CD4-positive, alpha-beta T cell (primary cell): ENCODE data around the gene SASH3. TPM values are rescaled to one million over a fixed set of nuclear protein-coding genes. Genes with fewer than 3 reads are reported as not detected.

ENCODE experiments used
- ATAC-seq: fragments of 200-7000 bp; cut with Tn5 transposase; one replicate; pipeline ENCODE4 v1.10.0; 2022; ENCODE audit warnings: mild to moderate bottlenecking; ENCODE audit not compliant: poor library complexity
- CTCF ChIA-PET: fragments of 350-600 bp; sonication (Branson Sonifier 250); formaldehyde crosslinking; loops from one replicate; lab custom pipeline; 2021; ENCODE audit warnings: antibody characterized with exemption, inconsistent platforms; lab: Charles Lee
- POLR2A ChIA-PET: fragments of 350-600 bp; sonication (Branson Sonifier 250); formaldehyde crosslinking; loops from one replicate; lab custom pipeline; 2021; ENCODE audit warnings: antibody characterized with exemption, inconsistent platforms; lab: Charles Lee
- DNase-seq, 14 experiments: peaks; one replicate each; pipeline ENCODE4 v3.0.0-alpha.2; 2013 to 2020; ENCODE audit warnings: mixed read lengths in 2 of 14
- H3K27ac ChIP-seq, 2 donors: one replicate each; pipeline versions ENCODE4 v1.5.1 to v1.7.0; 2013; ENCODE audit warnings: low read length in 2 of 2, low read depth in 1 of 2, mild to moderate bottlenecking in 1 of 2
- H3K27me3 ChIP-seq, 2 experiments: 1 replicate in 1 of 2; 2 replicates in 1 of 2; pipeline versions ENCODE4 v1.6.1 to v1.7.0; 2013; ENCODE audit warnings: low read length in 2 of 2, control low read depth in 1 of 2, mild to moderate bottlenecking in 1 of 2, moderate library complexity in 1 of 2; ENCODE audit not compliant: insufficient read depth in 2 of 2, control insufficient read depth in 1 of 2
- H3K36me3 ChIP-seq: one replicate; pipeline ENCODE4 v1.6.1; 2013; ENCODE audit warnings: low read length, control low read depth; ENCODE audit not compliant: insufficient read depth
- H3K4me1 ChIP-seq: one replicate; pipeline ENCODE4 v1.6.1; 2013; ENCODE audit warnings: low read length, control low read depth; ENCODE audit not compliant: insufficient read depth
- H3K4me3 ChIP-seq: one replicate; pipeline ENCODE4 v1.5.1; 2013; ENCODE audit warnings: mild to moderate bottlenecking, low read length, moderate library complexity
- H3K9me3 ChIP-seq, 2 experiments: 1 replicate in 1 of 2; 2 replicates in 1 of 2; pipeline versions ENCODE4 v1.6.1 to v1.7.0; 2013; ENCODE audit warnings: low read length in 2 of 2, mild to moderate bottlenecking in 2 of 2, control low read depth in 1 of 2, moderate library complexity in 1 of 2; ENCODE audit not compliant: control insufficient read depth in 1 of 2, insufficient read depth in 1 of 2
- H3K27ac Mint-ChIP-seq: one replicate; pipeline ENCODE4 v1.8.0; 2020; ENCODE audit warnings: mixed read lengths
- H3K27me3 Mint-ChIP-seq: one replicate; pipeline ENCODE4 v1.8.0; 2021; ENCODE audit warnings: mixed read lengths
- H3K36me3 Mint-ChIP-seq: one replicate; pipeline ENCODE4 v1.8.0; 2021; ENCODE audit warnings: low read depth, mixed read lengths
- H3K4me1 Mint-ChIP-seq: one replicate; pipeline ENCODE4 v1.8.0; 2021; ENCODE audit warnings: low read depth, mixed read lengths
- H3K4me3 Mint-ChIP-seq: one replicate; pipeline ENCODE4 v1.8.0; 2020; ENCODE audit warnings: mild to moderate bottlenecking, mixed read lengths
- H3K9me3 Mint-ChIP-seq: one replicate; pipeline ENCODE4 v1.8.0; 2020; ENCODE audit warnings: mixed read lengths
- CTCF ChIP-seq: fragments of 200-600 bp; IDR thresholded peaks from one replicate; pipeline ENCODE4 v1.8.0; 2022; ENCODE audit warnings: antibody characterized with exemption, mild to moderate bottlenecking
- intact Hi-C, 2 experiments: fragments of 100-400 bp; cut with DNase I in 1 of 2; cut with micrococcal nuclease in 1 of 2; formaldehyde crosslinking; loops; one replicate each; pipeline versions ENCODE4 v1.15.1 to v1.9.0; 2023 to 2025; cut with DNase I, micrococcal nuclease
- total RNA-seq, 174 experiments: library from RNA in 2 of 174; stranded (reverse) in 2 of 174; gene quantifications; one replicate each; pipeline ENCODE4 v1.2.3 and lab custom pipeline; 2021 to 2026

SASH3 gene
- total RNA-seq, 2 experiments from 2014 or later, result 69.0 to 70.8 TPM

- Mint-ChIP-seq H3K27ac (peak overlapping the region; percentile 99), H3K4me3 (peak overlapping the region; percentile 73), H3K4me1 (peaks cover 84% of the 10 kb centered on the region), H3K27me3 (no peaks in the 10 kb centered on the region), H3K9me3 (no peaks in the 10 kb centered on the region), H3K36me3 (no peaks in the 10 kb centered on the region)
- Histone ChIP-seq H3K27ac (peak overlapping the region; percentile 52 to 66), H3K36me3 (no peaks in the 10 kb centered on the region), H3K9me3 (no peaks in the 10 kb centered on the region), H3K27me3 (no peaks in the 10 kb centered on the region), H3K4me3 (no peak overlapping the region), H3K4me1 (peaks cover 97% of the 10 kb centered on the region)
- no peak for TF ChIP-seq CTCF
- CTCF ChIA-PET, result interaction anchor here (1.0 to 1.1 kb wide), 2 partner anchors 12 to 308 kb away, joined by 3 to 4 read pairs; no protein-coding TSS in a partner anchor
- POLR2A ChIA-PET, result interaction anchor here (0.6 to 8.8 kb wide), 7 partner anchors 9 to 168 kb away, joined by 3 to 162 read pairs (median 4); partner anchors contain the start of gene SASH3
- DNase-seq, result peak in 7 of 14 experiments; percentile 27 to 76 (median 59)
- intact Hi-C loops, result no loop called here
- peak; percentile 38 for ATAC-seq
Measured at GRCh38 chrX:129771266-129771995, 8.3 kb upstream of the SASH3 start.

GRCh38 chrX:129772796-129773431 is 6.8 kb upstream of the SASH3 start:
- ATAC-seq (no peak), DNase-seq (peak in 6 of 14 experiments; percentile 18 to 80 (median 56))
- H3K4me1 Mint-ChIP-seq, result peaks cover 87% of the 10 kb centered on the region
- Histone ChIP-seq H3K27me3 (no peaks in the 10 kb centered on the region), H3K9me3 (no peaks in the 10 kb centered on the region), H3K4me3 (no peak overlapping the region), H3K4me1 (peaks cover 97% of the 10 kb centered on the region), H3K27ac (peak overlapping the region; percentile 40 to 66), H3K36me3 (no peaks in the 10 kb centered on the region)
- H3K9me3 Mint-ChIP-seq, result no peaks in the 10 kb centered on the region
- no peaks in the 10 kb centered on the region for H3K36me3 Mint-ChIP-seq
- intact Hi-C loops, result no loop called here
- no peaks in the 10 kb centered on the region for H3K27me3 Mint-ChIP-seq
- H3K4me3 Mint-ChIP-seq, result peak overlapping the region; percentile 68
- ChIA-PET POLR2A (interaction anchor here (0.9 to 8.8 kb wide), 4 partner anchors 8 to 48 kb away, joined by 3 to 162 read pairs (median 7); partner anchors contain the start of gene SASH3), CTCF (interaction anchor here (1.1 to 2.1 kb wide), 3 partner anchors 10 to 307 kb away, joined by 3 to 9 read pairs (median 4); no protein-coding TSS in a partner anchor)
- H3K27ac Mint-ChIP-seq, result peak overlapping the region; percentile 99
- no peak for TF ChIP-seq CTCF

- ChIA-PET POLR2A (interaction anchor here (0.7 to 3.3 kb wide), 4 partner anchors 10 to 49 kb away, joined by 3 to 26 read pairs (median 7); no protein-coding TSS in a partner anchor), CTCF (interaction anchor here (0.6 to 2.1 kb wide), 3 partner anchors 9 to 17 kb away, joined by 3 to 9 read pairs (median 4); no protein-coding TSS in a partner anchor)
- H3K27ac ChIP-seq, result peak overlapping the region in 1 of 2 donors; percentile 66
- no peaks in the 10 kb centered on the region for H3K27me3 ChIP-seq
- ATAC-seq, result no peak
- H3K36me3 ChIP-seq, result no peaks in the 10 kb centered on the region
- H3K4me3 ChIP-seq, result no peak overlapping the region
- Mint-ChIP-seq H3K4me3 (no peak overlapping the region), H3K27me3 (no peaks in the 10 kb centered on the region), H3K9me3 (no peaks in the 10 kb centered on the region), H3K27ac (peak overlapping the region; percentile 99), H3K4me1 (peaks cover 83% of the 10 kb centered on the region), H3K36me3 (peaks cover 4% of the 10 kb centered on the region)
- TF ChIP-seq CTCF, result no peak
- H3K4me1 ChIP-seq, result peaks cover 95% of the 10 kb centered on the region
- peak in 3 of 14 experiments; percentile 45 to 56 (median 47) for DNase-seq
- no peaks in the 10 kb centered on the region for H3K9me3 ChIP-seq
- intact Hi-C loops, result no loop called here
Measured at GRCh38 chrX:129773649-129774458, 5.9 kb upstream of the SASH3 start.
